Ascending aorta (tissue), 2 donors: ENCODE results near the gene FBXW11. TPM values are rescaled to one million over a fixed set of nuclear protein-coding genes. Genes with fewer than 3 reads are reported as not detected.

Source experiments
- DNase-seq, 2 donors: peaks; one replicate each; pipeline ENCODE4 v3.0.0-alpha.2; 2019; ENCODE audit warnings: low spot score in 2 of 2
- H3K27ac ChIP-seq, 2 donors: fragments of 200-600 bp; sonication (generic); one replicate each; pipeline ENCODE4 v1.5.1; 2016 to 2017; ENCODE audit warnings: mild to moderate bottlenecking in 1 of 2
- H3K27me3 ChIP-seq: fragments of 200-600 bp; sonication (generic); one replicate; pipeline ENCODE4 v1.5.1; 2017
- H3K36me3 ChIP-seq, 2 donors: fragments of 200-600 bp; sonication (generic); one replicate each; pipeline ENCODE4 v1.5.1; 2016
- H3K4me1 ChIP-seq, 2 donors: fragments of 200-600 bp; sonication (generic); one replicate each; pipeline ENCODE4 v1.5.1; 2016 to 2017; ENCODE audit warnings: mild to moderate bottlenecking in 1 of 2
- H3K4me3 ChIP-seq, 2 donors: fragments of 200-600 bp; sonication (generic); one replicate each; pipeline ENCODE4 v1.5.1; 2016 to 2017; ENCODE audit warnings: mild to moderate bottlenecking in 1 of 2
- H3K9me3 ChIP-seq, 2 donors: fragments of 200-600 bp; sonication (generic); one replicate each; pipeline ENCODE4 v1.5.1; 2016
- CTCF ChIP-seq, 3 experiments: fragments of 200-600 bp in 2 of 3; fragments of 450-650 bp in 1 of 3; sonication (generic) in 2 of 3; IDR thresholded peaks; one replicate each; pipeline ENCODE4 v1.5.1; 2016 to 2019; ENCODE audit warnings: antibody characterized with exemption in 3 of 3, mild to moderate bottlenecking in 1 of 3, moderate library complexity in 1 of 3
- intact Hi-C: fragments of 100-400 bp; cut with DNase I; formaldehyde crosslinking; loops from one replicate; pipeline ENCODE4 v1.15.1; 2023
- total RNA-seq: library from RNA; depleted of rRNA; stranded (reverse); fragments of >200 nt; gene quantifications from one replicate; pipeline ENCODE4 v1.1.0, GENCODE V29; 2016

Gene FBXW11
- total RNA-seq, 1 donor from 2014 or later, result 34.6 TPM

- H3K4me1 ChIP-seq, result peaks cover 6 to 40% of the 10 kb centered on the region in 2 donors
- intact Hi-C loops, result loop anchor here (10.0 kb wide), 5 partner anchors 48 to 692 kb away; partner anchors contain the start of genes FGF18 and SH3PXD2B
- TF ChIP-seq CTCF (IDR thresholded peaks at IDR 0.05), result peak in 2 of 3 experiments; percentile 19 to 28
These were observed 4.1 kb downstream of the FBXW11 start for GRCh38 chr5:172002310-172002709.

GRCh38 chr5:171999877-172000276 is 6.6 kb downstream of the FBXW11 start:
- Histone ChIP-seq H3K9me3 (no peaks in the 10 kb centered on the region), H3K36me3 (peaks cover 0 to 7% of the 10 kb centered on the region in 2 donors), H3K4me3 (no peak overlapping the region), H3K4me1 (peaks cover 6 to 40% of the 10 kb centered on the region in 2 donors), H3K27me3 (no peaks in the 10 kb centered on the region), H3K27ac (no peak overlapping the region)
- intact Hi-C loops, result loop anchor here (10.0 kb wide), 5 partner anchors 45 to 695 kb away; partner anchors contain the start of genes FGF18 and SH3PXD2B
- TF ChIP-seq CTCF (IDR thresholded peaks at IDR 0.05), result no peak
- DNase-seq, result no peak

More at GRCh38 chr5:172002310-172002709, 4.1 kb downstream of the FBXW11 start:
- H3K27ac ChIP-seq, result peak overlapping the region; percentile 54 to 57
- no peaks in the 10 kb centered on the region for H3K27me3 ChIP-seq
- no peaks in the 10 kb centered on the region for H3K36me3 ChIP-seq
- DNase-seq, result no peak
- no peaks in the 10 kb centered on the region for H3K9me3 ChIP-seq
- no peak overlapping the region for H3K4me3 ChIP-seq

- H3K27me3 ChIP-seq, result no peaks in the 10 kb centered on the region
- peaks cover 6 to 33% of the 10 kb centered on the region in 2 donors for H3K4me1 ChIP-seq
- TF ChIP-seq CTCF (IDR thresholded peaks at IDR 0.05), result no peak
- intact Hi-C loops, result no loop called here
- no peak overlapping the region for H3K4me3 ChIP-seq
- no peaks in the 10 kb centered on the region for H3K9me3 ChIP-seq
- no peak for DNase-seq
- H3K27ac ChIP-seq, result no peak overlapping the region
- peaks cover 0 to 10% of the 10 kb centered on the region in 2 donors for H3K36me3 ChIP-seq
These were observed 7.3 kb downstream of the FBXW11 start for GRCh38 chr5:171999100-171999499.

- DNase-seq, result no peak
- no peak overlapping the region for H3K27ac ChIP-seq
- peaks cover 0 to 17% of the 10 kb centered on the region in 2 donors for H3K4me1 ChIP-seq
- intact Hi-C loops, result no loop called here
- no peaks in the 10 kb centered on the region for H3K9me3 ChIP-seq
- peaks cover 5 to 10% of the 10 kb centered on the region in 2 donors for H3K36me3 ChIP-seq
- H3K4me3 ChIP-seq, result no peak overlapping the region
- TF ChIP-seq CTCF (IDR thresholded peaks at IDR 0.05), result no peak
- no peaks in the 10 kb centered on the region for H3K27me3 ChIP-seq
These were observed 9.4 kb downstream of the FBXW11 start for GRCh38 chr5:171997011-171997410.

GRCh38 chr5:171992813-171993212 is 13.6 kb downstream of the FBXW11 start:
- Histone ChIP-seq H3K36me3 (peaks cover 5 to 10% of the 10 kb centered on the region in 2 donors), H3K4me1 (peaks cover 0 to 3% of the 10 kb centered on the region in 2 donors), H3K4me3 (no peak overlapping the region), H3K27me3 (no peaks in the 10 kb centered on the region), H3K27ac (no peak overlapping the region), H3K9me3 (no peaks in the 10 kb centered on the region)
- intact Hi-C loops, result no loop called here
- DNase-seq, result no peak
- no peak for TF ChIP-seq CTCF (IDR thresholded peaks at IDR 0.05)

- DNase-seq, result no peak
- Histone ChIP-seq H3K9me3 (no peaks in the 10 kb centered on the region), H3K36me3 (peaks cover 5 to 10% of the 10 kb centered on the region in 2 donors), H3K27ac (no peak overlapping the region), H3K4me1 (peaks cover 0 to 3% of the 10 kb centered on the region in 2 donors), H3K27me3 (no peaks in the 10 kb centered on the region), H3K4me3 (no peak overlapping the region)
- TF ChIP-seq CTCF (IDR thresholded peaks at IDR 0.05), result no peak
- intact Hi-C loops, result no loop called here
These were observed 14.1 kb downstream of the FBXW11 start for GRCh38 chr5:171992305-171992704.
